Activated CD8-positive, alpha-beta T cell treated with anti-CD3 and anti-CD28 coated beads, Interleukin-2, amount 10 ng/mL, durations not matched to agents 7 days and 5 days (primary cell): Measurements from ENCODE around the gene EHD1. TPM values are rescaled to one million over a fixed set of nuclear protein-coding genes. Genes with fewer than 3 reads are reported as not detected.
A peak's percentile ranks its signal among the peaks of the same experiment; 100 is the strongest.

ENCODE experiments used
- ATAC-seq: fragments of 150-1000 bp; cut with Tn5 transposase; one replicate; pipeline ENCODE4 v1.10.0; 2021; ENCODE audit warnings: moderate library complexity
- CTCF ChIA-PET: fragments of 350-600 bp; sonication (Branson Sonifier 250); formaldehyde crosslinking; loops from one replicate; lab custom pipeline; 2021; ENCODE audit warnings: antibody characterized with exemption; lab: Charles Lee
- POLR2A ChIA-PET: fragments of 350-600 bp; sonication (Branson Sonifier 250); formaldehyde crosslinking; loops from one replicate; lab custom pipeline; 2021; ENCODE audit warnings: antibody characterized with exemption; lab: Charles Lee
- DNase-seq: peaks from one replicate; pipeline ENCODE4 v3.0.0-alpha.2; 2020
- H3K27ac Mint-ChIP-seq: one replicate; pipeline ENCODE4 v1.8.0; 2021; ENCODE audit warnings: mild to moderate bottlenecking, mixed read lengths
- H3K27me3 Mint-ChIP-seq: one replicate; pipeline ENCODE4 v1.8.0; 2021; ENCODE audit warnings: low read depth, mixed read lengths
- H3K36me3 Mint-ChIP-seq: one replicate; pipeline ENCODE4 v1.8.0; 2021; ENCODE audit warnings: low read depth, mixed read lengths
- H3K4me1 Mint-ChIP-seq: one replicate; pipeline ENCODE4 v1.8.0; 2021; ENCODE audit warnings: low read depth, mixed read lengths
- H3K4me3 Mint-ChIP-seq: one replicate; pipeline ENCODE4 v1.8.0; 2021; ENCODE audit warnings: mild to moderate bottlenecking, mixed read lengths
- H3K9me3 Mint-ChIP-seq: one replicate; pipeline ENCODE4 v1.8.0; 2022; ENCODE audit warnings: mixed read lengths; ENCODE audit not compliant: insufficient read depth
- total RNA-seq, 2 experiments: library from RNA; stranded (reverse); gene quantifications; one replicate each; pipeline ENCODE4 v1.2.3, GENCODE V29; 2021

The EHD1 gene
- total RNA-seq, 2 experiments from 2014 or later: 145 to 150 TPM

GRCh38 chr11:64896448-64897022 is 18.1 kb upstream of the EHD1 start:
- Mint-ChIP-seq H3K27me3 (no peaks in the 10 kb centered on the region), H3K9me3 (no peaks in the 10 kb centered on the region), H3K4me1 (peaks cover 11% of the 10 kb centered on the region), H3K27ac (no peak overlapping the region), H3K36me3 (peaks cover 17% of the 10 kb centered on the region), H3K4me3 (no peak overlapping the region)
- POLR2A ChIA-PET: no interaction called here
- CTCF ChIA-PET: interaction anchor here (2.9 to 15.3 kb wide), 2 partner anchors 9 to 44 kb away, joined by 10 to 491 read pairs; partner anchors contain the start of gene CDC42BPG
- ATAC-seq (no peak), DNase-seq (no peak)

- H3K27ac Mint-ChIP-seq: no peak overlapping the region
- no peaks in the 10 kb centered on the region for H3K9me3 Mint-ChIP-seq
- ATAC-seq (no peak), DNase-seq (no peak)
- CTCF ChIA-PET: interaction anchor here (0.6 to 15.3 kb wide), 5 partner anchors 10 to 42 kb away, joined by 3 to 491 read pairs (median 5); partner anchors contain the start of genes CDC42BPG and EHD1
- H3K4me1 Mint-ChIP-seq: peaks cover 6% of the 10 kb centered on the region
- peaks cover 10% of the 10 kb centered on the region for H3K36me3 Mint-ChIP-seq
- H3K27me3 Mint-ChIP-seq: no peaks in the 10 kb centered on the region
- POLR2A ChIA-PET: interaction anchor here (1.3 to 4.4 kb wide), 2 partner anchors 32 to 47 kb away, joined by 3 to 27 read pairs; no protein-coding TSS in a partner anchor
- H3K4me3 Mint-ChIP-seq: no peak overlapping the region
These were observed 16.5 kb upstream of the EHD1 start for GRCh38 chr11:64894812-64895452.

GRCh38 chr11:64894070-64894811 is 15.8 kb upstream of the EHD1 start:
- ChIA-PET CTCF (interaction anchor here (0.6 to 15.3 kb wide), 10 partner anchors 9 to 96 kb away, joined by 3 to 491 read pairs (median 4); partner anchors contain the start of genes CDC42BPG and EHD1), POLR2A (interaction anchor here (0.8 to 4.4 kb wide), 3 partner anchors 31 to 46 kb away, joined by 3 to 27 read pairs (median 3); no protein-coding TSS in a partner anchor)
- H3K4me1 Mint-ChIP-seq: peaks cover 6% of the 10 kb centered on the region
- peaks cover 6% of the 10 kb centered on the region for H3K36me3 Mint-ChIP-seq
- DNase-seq (peak; percentile 95), ATAC-seq (peak; percentile 98)
- no peak overlapping the region for H3K27ac Mint-ChIP-seq
- no peak overlapping the region for H3K4me3 Mint-ChIP-seq
- H3K9me3 Mint-ChIP-seq: no peaks in the 10 kb centered on the region
- H3K27me3 Mint-ChIP-seq: no peaks in the 10 kb centered on the region

GRCh38 chr11:64893194-64894069 is 15.0 kb upstream of the EHD1 start:
- Mint-ChIP-seq H3K9me3 (no peaks in the 10 kb centered on the region), H3K4me3 (no peak overlapping the region), H3K4me1 (peaks cover 7% of the 10 kb centered on the region), H3K36me3 (peaks cover 4% of the 10 kb centered on the region), H3K27ac (no peak overlapping the region), H3K27me3 (no peaks in the 10 kb centered on the region)
- ChIA-PET POLR2A (interaction anchor here (0.8 to 4.4 kb wide), 3 partner anchors 30 to 45 kb away, joined by 3 to 27 read pairs (median 3); no protein-coding TSS in a partner anchor), CTCF (interaction anchor here (0.9 to 15.3 kb wide), 8 partner anchors 8 to 95 kb away, joined by 3 to 491 read pairs (median 4); partner anchors contain the start of genes CDC42BPG and EHD1)
- no peak for ATAC-seq
- DNase-seq: no peak

DNA sequence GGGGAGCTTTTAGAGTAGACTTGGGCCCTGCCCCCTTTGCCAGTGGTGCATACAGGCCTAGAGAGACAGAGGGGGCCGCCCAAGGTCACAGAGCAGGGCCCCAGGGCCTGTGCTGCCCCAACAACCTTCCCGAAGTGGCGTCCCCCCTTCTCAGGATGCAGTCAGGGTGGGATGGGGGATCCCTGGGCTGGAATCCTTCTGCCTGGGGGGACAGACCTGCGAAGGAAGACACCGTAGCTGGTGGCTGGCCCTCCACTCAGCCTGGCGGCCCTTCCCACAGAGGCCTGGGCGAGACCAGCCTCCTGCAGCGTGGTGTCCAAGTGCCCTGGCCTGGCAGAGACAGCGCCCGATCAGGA is 14.4 kb upstream of the EHD1 start:
- Mint-ChIP-seq H3K4me3 (no peak overlapping the region), H3K27ac (no peak overlapping the region), H3K27me3 (no peaks in the 10 kb centered on the region), H3K36me3 (peaks cover 2% of the 10 kb centered on the region), H3K4me1 (peaks cover 13% of the 10 kb centered on the region), H3K9me3 (no peaks in the 10 kb centered on the region)
- no peak for DNase-seq
- POLR2A ChIA-PET: interaction anchor here (4.4 kb wide), 1 partner anchor 45 kb away, joined by 27 read pairs; no protein-coding TSS in a partner anchor
- no peak for ATAC-seq
- CTCF ChIA-PET: interaction anchor here (6.5 to 15.3 kb wide), 3 partner anchors 16 to 40 kb away, joined by 75 to 491 read pairs (median 127); partner anchors contain the start of genes CDC42BPG and EHD1

- POLR2A ChIA-PET: interaction anchor here (4.4 kb wide), 1 partner anchor 44 kb away, joined by 27 read pairs; no protein-coding TSS in a partner anchor
- peaks cover 2% of the 10 kb centered on the region for H3K36me3 Mint-ChIP-seq
- peak overlapping the region; percentile 5 for H3K27ac Mint-ChIP-seq
- ATAC-seq (no peak), DNase-seq (no peak)
- no peak overlapping the region for H3K4me3 Mint-ChIP-seq
- H3K4me1 Mint-ChIP-seq: peaks cover 15% of the 10 kb centered on the region
- CTCF ChIA-PET: interaction anchor here (6.5 to 15.3 kb wide), 3 partner anchors 16 to 40 kb away, joined by 75 to 491 read pairs (median 127); partner anchors contain the start of genes CDC42BPG and EHD1
- no peaks in the 10 kb centered on the region for H3K27me3 Mint-ChIP-seq
- H3K9me3 Mint-ChIP-seq: no peaks in the 10 kb centered on the region
These were observed 14.0 kb upstream of the EHD1 start for GRCh38 chr11:64892411-64892831.

DNA sequence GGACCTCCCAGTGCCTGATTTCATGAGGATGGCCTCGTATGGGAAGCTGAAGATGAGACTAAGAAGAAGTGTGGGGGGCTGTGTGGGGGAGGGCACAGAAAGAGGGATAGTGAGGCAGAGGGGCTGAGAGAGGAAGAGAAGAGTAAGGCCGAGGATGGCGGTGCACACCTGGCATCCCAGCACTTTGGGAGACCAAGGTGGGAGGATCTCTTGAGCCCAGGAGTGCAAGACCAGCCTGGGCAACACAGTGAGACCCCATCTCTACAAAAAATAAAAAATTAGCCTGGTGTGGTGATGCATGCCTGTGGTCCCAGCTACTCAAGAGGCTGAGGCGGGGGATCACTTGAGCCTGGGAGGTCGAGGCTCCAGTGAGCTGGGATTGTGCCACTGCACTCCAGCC is 13.5 kb upstream of the EHD1 start:
- H3K27me3 Mint-ChIP-seq: no peaks in the 10 kb centered on the region
- ATAC-seq: no peak
- ChIA-PET POLR2A (interaction anchor here (4.4 kb wide), 1 partner anchor 44 kb away, joined by 27 read pairs; no protein-coding TSS in a partner anchor), CTCF (interaction anchor here (6.5 to 15.3 kb wide), 3 partner anchors 15 to 39 kb away, joined by 75 to 491 read pairs (median 127); partner anchors contain the start of genes CDC42BPG and EHD1)
- H3K4me3 Mint-ChIP-seq: no peak overlapping the region
- H3K27ac Mint-ChIP-seq: peak overlapping the region; percentile 5
- DNase-seq: no peak
- H3K4me1 Mint-ChIP-seq: peaks cover 18% of the 10 kb centered on the region
- no peaks in the 10 kb centered on the region for H3K9me3 Mint-ChIP-seq
- H3K36me3 Mint-ChIP-seq: peaks cover 2% of the 10 kb centered on the region

- POLR2A ChIA-PET: interaction anchor here (1.1 to 4.4 kb wide), 3 partner anchors 13 to 43 kb away, joined by 3 to 27 read pairs (median 4); partner anchors contain the start of genes EHD1 and PPP2R5B
- Mint-ChIP-seq H3K4me1 (peaks cover 18% of the 10 kb centered on the region), H3K4me3 (no peak overlapping the region), H3K27ac (no peak overlapping the region), H3K9me3 (no peaks in the 10 kb centered on the region), H3K36me3 (peaks cover 2% of the 10 kb centered on the region), H3K27me3 (no peaks in the 10 kb centered on the region)
- CTCF ChIA-PET: interaction anchor here (6.5 to 15.3 kb wide), 3 partner anchors 15 to 39 kb away, joined by 75 to 491 read pairs (median 127); partner anchors contain the start of genes CDC42BPG and EHD1
- ATAC-seq (no peak), DNase-seq (no peak)
These were observed 12.9 kb upstream of the EHD1 start for GRCh38 chr11:64891215-64891848.

DNA sequence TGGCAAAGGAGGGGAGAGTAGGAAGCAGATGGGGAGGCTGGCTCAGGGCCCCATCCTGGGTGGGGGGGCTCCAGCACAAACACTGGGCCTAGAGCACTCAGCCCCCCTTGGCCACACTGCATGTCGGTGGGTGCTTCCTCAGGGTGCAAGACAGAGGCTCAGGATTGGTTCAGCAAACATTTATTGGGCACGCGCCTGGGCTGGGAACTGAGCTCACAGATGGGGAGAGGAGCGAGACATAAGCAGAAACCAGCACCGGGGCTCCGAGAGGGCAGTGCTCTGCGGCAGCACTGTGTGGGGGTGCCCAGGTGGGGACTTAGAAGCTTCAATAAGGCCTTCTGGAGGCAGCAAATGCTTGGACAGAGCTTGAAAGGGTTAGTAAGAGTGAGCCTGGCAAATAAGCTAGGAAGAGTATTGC is 12.1 kb upstream of the EHD1 start:
- Mint-ChIP-seq H3K27ac (no peak overlapping the region), H3K27me3 (no peaks in the 10 kb centered on the region), H3K9me3 (no peaks in the 10 kb centered on the region), H3K4me3 (no peak overlapping the region), H3K36me3 (peaks cover 2% of the 10 kb centered on the region), H3K4me1 (peaks cover 25% of the 10 kb centered on the region)
- ChIA-PET CTCF (interaction anchor here (0.6 to 15.3 kb wide), 5 partner anchors 8 to 116 kb away, joined by 3 to 491 read pairs (median 75); partner anchors contain the start of genes CDC42BPG and EHD1), POLR2A (interaction anchor here (0.6 to 1.3 kb wide), 3 partner anchors 12 to 38 kb away, joined by 3 to 4 read pairs (median 4); partner anchors contain the start of genes EHD1 and PPP2R5B)
- no peak for DNase-seq
- no peak for ATAC-seq
